GM18907 (cell line): ENCODE results near the gene CYP2A6.
"Not testable (repeated sequence)": the region's sequence is repeated elsewhere in the genome, so short reads cannot be mapped to it uniquely, and the experiment has no call there.

ENCODE experiments used
- ATAC-seq: cut with Tn5 transposase; IDR thresholded peaks from one replicate; pipeline ENCODE4 v1.9.1; 2021; ENCODE audit warnings: mild to moderate bottlenecking, moderate library complexity; ENCODE audit not compliant: unreplicated experiment

CYP2A6 gene

DNA sequence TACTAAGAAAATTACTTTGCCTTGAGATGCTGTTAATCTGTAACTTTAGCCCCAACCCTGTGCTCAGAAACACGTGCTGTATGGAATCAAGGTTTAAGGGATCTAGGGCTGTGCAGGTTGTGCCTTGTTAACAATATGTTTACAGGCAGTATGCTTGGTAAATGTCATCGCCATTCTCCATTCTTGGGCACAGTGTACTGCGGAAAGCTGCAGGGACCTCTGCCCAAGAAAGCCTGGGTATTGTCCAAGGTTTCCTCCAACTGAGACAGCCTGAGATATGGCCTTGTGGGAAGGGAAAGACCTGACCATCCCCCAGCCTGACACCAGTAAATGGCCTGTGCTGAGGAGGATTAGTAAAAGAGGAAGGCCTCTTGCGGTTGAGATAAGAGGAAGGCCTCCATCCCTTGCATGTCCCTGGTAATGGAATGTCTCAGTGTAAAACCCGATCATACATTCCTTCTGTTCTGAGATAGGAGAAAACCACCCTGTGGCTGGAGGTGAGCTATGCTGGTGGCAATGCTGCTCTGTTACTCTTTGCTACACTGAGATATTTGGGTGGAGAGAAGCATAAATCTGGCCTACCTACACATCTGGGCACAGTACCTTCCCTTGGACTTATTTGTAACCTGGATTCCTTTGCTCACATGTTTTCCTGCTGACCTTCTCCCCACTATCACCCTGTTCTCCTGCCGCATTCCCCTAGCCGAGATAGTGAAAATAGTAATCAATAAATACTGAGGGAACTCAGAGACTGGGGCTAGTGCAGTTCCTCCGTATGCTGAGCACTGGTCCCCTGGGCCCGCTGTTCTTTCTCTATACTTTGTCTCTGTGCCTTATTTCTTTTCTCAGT is 27.3 kb downstream of the CYP2A6 start:
- not testable (repeated sequence) for ATAC-seq

DNA sequence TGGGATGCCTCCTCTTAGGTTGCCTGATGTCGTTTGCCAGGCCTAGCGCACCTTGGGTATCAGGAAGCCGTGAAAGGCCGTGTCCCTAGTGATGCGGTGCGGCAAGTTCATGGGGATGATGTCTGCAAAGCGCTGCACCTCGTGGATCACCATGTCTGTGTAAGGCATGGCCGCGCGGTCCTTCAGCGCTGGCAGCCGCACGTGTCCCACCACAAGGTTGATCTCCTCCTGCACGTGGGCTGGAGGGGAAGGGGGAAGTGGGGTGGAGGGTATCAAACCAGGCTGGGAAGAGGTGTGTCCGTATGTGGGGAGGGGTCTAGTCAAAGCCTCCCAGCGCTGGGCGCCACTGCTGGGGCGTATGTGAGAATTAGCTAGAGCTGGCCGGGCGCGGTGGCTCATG is 28.1 kb downstream of the CYP2A6 start:
- no peak for ATAC-seq

GRCh38 chr19:40819479-40820234 is 30.6 kb downstream of the CYP2A6 start:
- not testable (repeated sequence) for ATAC-seq

DNA sequence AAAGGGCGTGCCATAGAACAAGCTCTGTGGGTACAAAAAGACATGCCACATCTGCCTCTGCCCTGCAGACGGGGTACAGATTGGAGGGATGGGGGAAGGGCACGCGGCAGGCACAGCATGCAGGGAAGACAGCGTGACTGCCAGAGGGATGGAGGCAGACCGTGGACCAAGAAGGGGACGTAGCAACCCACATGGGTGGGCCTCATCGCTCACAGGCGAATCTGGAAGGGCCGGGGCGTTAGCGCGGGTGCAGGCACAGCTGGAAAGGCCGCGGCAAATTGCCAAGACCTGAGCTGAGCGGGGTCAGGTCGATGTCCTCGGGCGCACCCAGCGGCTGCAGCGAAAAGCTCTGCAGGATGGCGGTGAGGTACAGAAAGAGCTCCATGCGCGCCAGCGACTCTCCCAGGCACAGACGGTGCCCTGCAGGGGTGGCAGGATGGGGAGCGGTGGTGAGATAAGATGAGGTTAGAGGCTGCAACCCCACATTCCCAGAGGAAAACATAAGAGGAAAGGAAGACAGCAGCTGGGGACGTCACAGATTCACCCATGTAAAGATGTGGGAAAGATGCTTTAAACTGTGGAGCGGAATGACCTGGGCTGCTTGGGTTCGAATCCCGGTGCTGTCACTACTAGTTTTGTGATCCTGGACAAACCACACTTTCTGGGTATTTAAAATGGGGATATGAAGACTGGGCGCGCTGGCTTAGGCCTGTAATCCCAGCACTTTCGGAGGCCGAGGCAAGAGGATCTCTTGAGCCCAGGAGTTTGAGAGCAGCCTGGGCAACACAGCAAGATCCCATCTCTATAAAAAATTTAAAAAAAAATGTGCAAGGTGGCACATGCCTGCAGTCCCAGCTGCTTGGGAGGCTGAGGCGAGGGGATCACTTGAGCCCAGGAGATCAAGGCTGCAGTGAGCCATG is 31.5 kb downstream of the CYP2A6 start:
- not testable (repeated sequence) for ATAC-seq

- ATAC-seq: no peak
These were observed 35.0 kb downstream of the CYP2A6 start for GRCh38 chr19:40815223-40815622.

GRCh38 chr19:40813182-40813581 is 37.1 kb downstream of the CYP2A6 start:
- ATAC-seq: no peak

DNA sequence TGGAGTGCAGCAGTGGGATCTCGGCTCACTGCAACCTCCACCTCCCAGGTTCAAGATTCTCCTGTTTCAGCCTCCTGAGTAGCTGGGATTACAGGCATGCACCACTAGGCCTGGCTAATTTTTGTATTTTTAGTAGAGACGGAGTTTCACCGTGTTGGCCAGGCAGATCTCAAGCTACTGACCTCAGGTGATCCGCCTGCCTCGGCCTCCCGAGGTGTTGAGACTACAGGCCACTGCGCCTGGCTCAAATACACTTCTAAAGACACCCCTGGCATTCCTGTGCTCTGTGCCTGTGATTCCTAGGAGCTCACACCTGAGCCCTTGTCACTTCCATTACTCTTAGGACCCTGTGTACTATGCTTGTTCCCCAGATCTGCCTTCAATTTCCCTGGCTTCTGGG is 37.7 kb downstream of the CYP2A6 start:
- not testable (repeated sequence) for ATAC-seq

- ATAC-seq: no peak
These were observed 38.5 kb downstream of the CYP2A6 start for GRCh38 chr19:40811478-40812341.

- peak; percentile 57 for ATAC-seq
These were observed 39.4 kb downstream of the CYP2A6 start for GRCh38 chr19:40810649-40811408.

- ATAC-seq: no peak
These were observed 40.1 kb downstream of the CYP2A6 start for GRCh38 chr19:40810160-40810559.

DNA sequence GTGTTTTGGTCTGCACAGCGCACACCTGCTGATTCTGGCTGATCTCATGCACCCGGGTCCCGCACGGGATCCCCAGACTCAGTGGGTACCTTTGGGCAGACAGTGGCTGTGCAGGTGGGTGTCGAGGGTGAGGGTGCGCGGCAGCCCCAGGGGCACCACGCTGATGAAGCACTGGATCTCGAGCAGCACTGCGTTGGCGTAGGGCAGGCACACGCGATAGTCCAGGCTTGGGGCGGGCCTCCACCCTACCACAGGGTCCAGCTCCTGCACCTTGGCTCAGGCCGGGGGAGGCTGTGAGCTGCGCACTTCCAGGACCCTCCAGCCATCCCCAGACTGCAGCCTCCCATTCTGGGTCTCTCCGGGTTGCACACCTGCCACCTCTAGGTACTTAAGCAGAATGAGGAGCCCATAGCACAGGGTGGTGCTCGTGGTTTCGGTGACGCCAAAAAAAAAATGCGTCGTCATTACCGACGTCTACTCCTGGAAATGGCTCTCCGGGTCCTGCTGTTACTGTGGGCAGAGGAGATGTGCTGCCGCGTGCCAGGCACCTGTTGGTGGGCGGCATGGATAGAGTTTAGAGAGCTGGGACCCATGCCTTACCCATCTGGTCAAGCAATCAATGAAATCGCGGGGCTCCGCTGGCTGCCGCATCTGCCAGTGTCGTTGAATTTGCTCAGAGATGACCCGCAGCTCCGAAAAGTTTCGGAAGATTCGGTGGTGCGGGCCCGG is 40.7 kb downstream of the CYP2A6 start:
- no peak for ATAC-seq

DNA sequence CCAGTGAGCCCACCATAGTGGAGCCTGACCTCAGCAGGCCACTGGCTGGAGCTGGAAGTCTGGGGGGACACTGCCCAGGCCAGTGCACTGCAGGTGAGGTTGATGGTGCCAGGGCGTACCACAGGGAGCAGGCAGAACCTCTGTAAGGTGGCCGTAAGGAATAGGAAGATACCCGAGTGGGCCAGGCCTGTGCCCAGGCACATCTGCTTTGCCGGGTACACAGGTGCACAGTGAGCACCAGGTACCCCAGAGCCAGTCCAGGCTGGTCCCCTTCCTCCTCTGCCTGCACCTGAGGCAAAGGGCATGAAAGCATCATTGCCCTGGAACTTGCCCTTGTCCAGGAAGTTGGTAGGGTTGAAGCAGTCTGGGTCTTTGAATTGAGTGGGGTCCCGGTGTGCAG is 41.8 kb downstream of the CYP2A6 start:
- no peak for ATAC-seq

DNA sequence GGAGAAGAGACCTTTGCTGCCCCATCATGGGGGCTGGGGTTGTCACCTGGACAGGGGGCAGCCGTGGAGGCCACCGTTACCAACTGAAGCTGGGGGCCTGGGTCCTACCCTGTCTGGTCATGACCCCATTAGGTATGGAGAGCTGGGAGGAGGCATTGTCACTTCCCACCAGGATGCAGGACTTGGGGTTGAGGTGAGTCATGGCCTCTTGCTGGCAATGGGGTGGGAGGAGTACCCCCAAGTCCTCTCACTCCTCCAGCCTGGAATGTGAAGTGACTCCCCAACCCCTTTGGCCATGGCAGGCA is 42.3 kb downstream of the CYP2A6 start:
- ATAC-seq: no peak

- no peak for ATAC-seq
These were observed 42.9 kb downstream of the CYP2A6 start for GRCh38 chr19:40807147-40808020.

- ATAC-seq: no peak
These were observed 43.7 kb downstream of the CYP2A6 start for GRCh38 chr19:40806423-40807146.

GRCh38 chr19:40805258-40805868 is 44.9 kb downstream of the CYP2A6 start:
- ATAC-seq: no peak

GRCh38 chr19:40804783-40805242 is 45.4 kb downstream of the CYP2A6 start:
- no peak for ATAC-seq
